Measurements from ENCODE around the gene PLAC8L1.

DNA sequence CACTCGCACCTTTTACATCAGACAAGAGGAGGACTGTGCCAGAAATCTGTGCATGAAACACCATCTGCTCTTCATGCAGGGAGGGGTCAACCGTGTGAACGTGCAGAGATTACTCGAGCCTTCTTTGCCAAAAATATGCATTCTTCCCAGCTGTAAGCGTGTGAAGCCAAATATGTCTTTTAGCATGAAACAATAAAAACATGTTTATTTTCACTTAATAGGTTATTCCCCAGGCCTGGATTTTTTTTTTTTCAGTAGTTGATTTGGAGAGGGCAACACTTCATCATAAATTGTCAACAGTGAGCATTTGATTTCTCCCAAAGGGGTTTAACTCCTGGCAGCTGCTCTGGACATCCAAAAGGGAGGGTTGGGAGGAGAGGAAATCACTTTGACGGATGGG, 23.8 kb downstream of the PLAC8L1 start:
- TF ChIP-seq, protein P1, sequence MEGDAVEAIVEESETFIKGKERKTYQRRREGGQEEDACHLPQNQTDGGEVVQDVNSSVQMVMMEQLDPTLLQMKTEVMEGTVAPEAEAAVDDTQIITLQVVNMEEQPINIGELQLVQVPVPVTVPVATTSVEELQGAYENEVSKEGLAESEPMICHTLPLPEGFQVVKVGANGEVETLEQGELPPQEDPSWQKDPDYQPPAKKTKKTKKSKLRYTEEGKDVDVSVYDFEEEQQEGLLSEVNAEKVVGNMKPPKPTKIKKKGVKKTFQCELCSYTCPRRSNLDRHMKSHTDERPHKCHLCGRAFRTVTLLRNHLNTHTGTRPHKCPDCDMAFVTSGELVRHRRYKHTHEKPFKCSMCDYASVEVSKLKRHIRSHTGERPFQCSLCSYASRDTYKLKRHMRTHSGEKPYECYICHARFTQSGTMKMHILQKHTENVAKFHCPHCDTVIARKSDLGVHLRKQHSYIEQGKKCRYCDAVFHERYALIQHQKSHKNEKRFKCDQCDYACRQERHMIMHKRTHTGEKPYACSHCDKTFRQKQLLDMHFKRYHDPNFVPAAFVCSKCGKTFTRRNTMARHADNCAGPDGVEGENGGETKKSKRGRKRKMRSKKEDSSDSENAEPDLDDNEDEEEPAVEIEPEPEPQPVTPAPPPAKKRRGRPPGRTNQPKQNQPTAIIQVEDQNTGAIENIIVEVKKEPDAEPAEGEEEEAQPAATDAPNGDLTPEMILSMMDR (IDR thresholded peaks at IDR 0.05): no peak
- TF ChIP-seq NFIC (IDR thresholded peaks at IDR 0.05; ENCODE audit: borderline replicate concordance) (no peak), TAF1 (IDR thresholded peaks at IDR 0.05; ENCODE audit: borderline replicate concordance, low read depth, low read length) (no peak), EZH2phosphoT487 (IDR thresholded peaks at IDR 0.05; ENCODE audit: borderline replicate concordance, low read depth) (no peak), POLR2AphosphoS5 (IDR thresholded peaks at IDR 0.05; ENCODE audit: low read depth, low read length) (no peak), SMC3 (IDR thresholded peaks at IDR 0.05; ENCODE audit: low read depth, low read length) (no peak), YY1 (IDR thresholded peaks at IDR 0.05; ENCODE audit: low read depth) (no peak)
- TF ChIP-seq, protein P2, sequence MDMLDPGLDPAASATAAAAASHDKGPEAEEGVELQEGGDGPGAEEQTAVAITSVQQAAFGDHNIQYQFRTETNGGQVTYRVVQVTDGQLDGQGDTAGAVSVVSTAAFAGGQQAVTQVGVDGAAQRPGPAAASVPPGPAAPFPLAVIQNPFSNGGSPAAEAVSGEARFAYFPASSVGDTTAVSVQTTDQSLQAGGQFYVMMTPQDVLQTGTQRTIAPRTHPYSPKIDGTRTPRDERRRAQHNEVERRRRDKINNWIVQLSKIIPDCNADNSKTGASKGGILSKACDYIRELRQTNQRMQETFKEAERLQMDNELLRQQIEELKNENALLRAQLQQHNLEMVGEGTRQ (IDR thresholded peaks at IDR 0.05; ENCODE audit: borderline replicate concordance, low read depth, low read length): no peak

Measured in SK-N-SH (cell line).